Transverse colon (tissue), 4 donors: ENCODE results near the gene MAP3K3.

Source experiments
- POLR2A ChIP-seq: fragments of 450-650 bp; IDR thresholded peaks from one replicate; pipeline ENCODE4 v1.6.1; 2016; ENCODE audit warnings: antibody characterized with exemption, mild to moderate bottlenecking, moderate library complexity
- POLR2AphosphoS5 ChIP-seq, 3 donors: sonication (generic); formaldehyde crosslinking; IDR thresholded peaks; one replicate each; pipeline ENCODE4 v1.6.1; 2016; ENCODE audit warnings: antibody characterized with exemption in 3 of 3
- TF ChIP-seq, protein P1 (sequence below), 5 experiments: fragments of 200-600 bp in 3 of 5; fragments of 450-650 bp in 2 of 5; sonication (generic) in 3 of 5; IDR thresholded peaks; 1 replicate in 2 of 5; 2 replicates in 3 of 5; pipeline ENCODE4 v1.5.1; 2016 to 2017; ENCODE audit warnings: antibody characterized with exemption in 5 of 5, inconsistent platforms in 3 of 5, mild to moderate bottlenecking in 2 of 5, moderate library complexity in 1 of 5

DNA sequence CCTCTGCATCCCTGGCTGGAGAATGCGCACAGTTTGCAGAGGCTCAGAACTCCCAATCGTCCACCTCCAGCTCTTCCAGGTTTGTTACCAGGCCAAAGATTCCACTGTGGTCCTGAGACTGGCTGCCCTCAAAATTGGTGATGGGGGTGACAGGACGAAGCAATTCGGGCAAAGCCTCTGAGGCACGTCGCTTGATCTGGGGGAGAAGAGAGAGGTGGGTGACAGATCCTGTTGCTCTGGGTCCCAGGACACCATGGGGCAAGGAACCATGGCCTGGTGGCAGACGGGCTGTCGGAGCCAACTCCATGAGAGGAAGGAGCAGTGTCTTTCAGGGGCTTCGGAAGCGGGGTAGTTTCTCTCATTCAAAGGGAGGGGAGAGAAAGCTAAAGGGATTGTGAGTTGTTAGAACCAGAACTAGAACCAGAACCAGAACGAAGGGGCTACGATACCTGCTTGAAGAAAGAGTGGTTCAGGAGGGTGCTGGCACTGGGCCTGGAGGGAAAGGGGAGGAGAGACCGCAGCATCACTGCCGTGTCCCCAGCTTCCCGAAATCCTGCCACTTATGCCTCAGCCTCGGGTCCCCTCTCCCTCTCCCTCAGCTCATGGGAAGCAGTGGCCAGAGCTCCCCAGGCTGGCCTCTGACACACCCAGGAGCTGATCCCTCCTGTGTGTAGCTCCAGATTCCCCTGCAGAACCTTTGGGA lies 81.5 kb downstream of the MAP3K3 start:
- no peak for TF ChIP-seq POLR2AphosphoS5 (IDR thresholded peaks at IDR 0.05)
- TF ChIP-seq, protein P1, sequence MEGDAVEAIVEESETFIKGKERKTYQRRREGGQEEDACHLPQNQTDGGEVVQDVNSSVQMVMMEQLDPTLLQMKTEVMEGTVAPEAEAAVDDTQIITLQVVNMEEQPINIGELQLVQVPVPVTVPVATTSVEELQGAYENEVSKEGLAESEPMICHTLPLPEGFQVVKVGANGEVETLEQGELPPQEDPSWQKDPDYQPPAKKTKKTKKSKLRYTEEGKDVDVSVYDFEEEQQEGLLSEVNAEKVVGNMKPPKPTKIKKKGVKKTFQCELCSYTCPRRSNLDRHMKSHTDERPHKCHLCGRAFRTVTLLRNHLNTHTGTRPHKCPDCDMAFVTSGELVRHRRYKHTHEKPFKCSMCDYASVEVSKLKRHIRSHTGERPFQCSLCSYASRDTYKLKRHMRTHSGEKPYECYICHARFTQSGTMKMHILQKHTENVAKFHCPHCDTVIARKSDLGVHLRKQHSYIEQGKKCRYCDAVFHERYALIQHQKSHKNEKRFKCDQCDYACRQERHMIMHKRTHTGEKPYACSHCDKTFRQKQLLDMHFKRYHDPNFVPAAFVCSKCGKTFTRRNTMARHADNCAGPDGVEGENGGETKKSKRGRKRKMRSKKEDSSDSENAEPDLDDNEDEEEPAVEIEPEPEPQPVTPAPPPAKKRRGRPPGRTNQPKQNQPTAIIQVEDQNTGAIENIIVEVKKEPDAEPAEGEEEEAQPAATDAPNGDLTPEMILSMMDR (IDR thresholded peaks at IDR 0.05), result no peak
- TF ChIP-seq POLR2A, result no peak
